Gastrocnemius medialis (tissue), 4 donors: ENCODE data around the gene ZFP91.

Experiments
- CTCF ChIP-seq, 5 experiments: fragments of 450-650 bp in 3 of 5; fragments of 200-600 bp in 2 of 5; sonication (generic) in 2 of 5; IDR thresholded peaks in 4 of 5; conservative IDR thresholded peaks in 1 of 5; 1 replicate in 4 of 5; 2 replicates in 1 of 5; pipeline ENCODE4 v1.5.1; 2016 to 2019; ENCODE audit warnings: antibody characterized with exemption in 5 of 5, mild to moderate bottlenecking in 3 of 5, moderate library complexity in 3 of 5
- POLR2A ChIP-seq, 2 donors: fragments of 450-650 bp; IDR thresholded peaks; one replicate each; pipeline ENCODE4 v1.6.1; 2017; ENCODE audit warnings: antibody characterized with exemption in 2 of 2, mild to moderate bottlenecking in 2 of 2, moderate library complexity in 2 of 2

- no peak for TF ChIP-seq CTCF (IDR thresholded peaks at IDR 0.05 in 4 of 5, conservative IDR thresholded peaks at IDR 0.05 in 1 of 5)
- TF ChIP-seq POLR2A (IDR thresholded peaks at IDR 0.05): no peak
Measured at GRCh38 chr11:58628446-58628845, 49.6 kb downstream of the ZFP91 start.
